Suprapubic skin (tissue), 3 donors: ENCODE data around the gene EDA.

Source experiments
- CTCF ChIP-seq, 2 donors: fragments of 200-600 bp in 1 of 2; fragments of 450-650 bp in 1 of 2; sonication (generic) in 1 of 2; IDR thresholded peaks; one replicate each; pipeline ENCODE4 v1.5.1; 2016 to 2019; ENCODE audit warnings: antibody characterized with exemption in 2 of 2, mild to moderate bottlenecking in 1 of 2, moderate library complexity in 1 of 2
- EP300 ChIP-seq: sonication (generic); formaldehyde crosslinking; IDR thresholded peaks from one replicate; pipeline ENCODE4 v1.6.1; 2017; ENCODE audit warnings: antibody characterized with exemption

- no peak for TF ChIP-seq EP300
- no peak for TF ChIP-seq CTCF (IDR thresholded peaks at IDR 0.05)
Observed at GRCh38 chrX:69568828-69569227, 47.1 kb upstream of the EDA start.
